Erythroblast (primary cell): ENCODE measurements around the gene NR4A3.
"Not testable (repeated sequence)": the region's sequence is repeated elsewhere in the genome, so short reads cannot be mapped to it uniquely, and the experiment has no call there.

ENCODE experiments used
- GATA1 ChIP-seq: IDR thresholded peaks from 2 replicates; pipeline ENCODE4 v1.6.1; 2011; ENCODE audit warnings: low read depth, mild to moderate bottlenecking, control low read depth, low read length, moderate library complexity
- POLR2A ChIP-seq: IDR thresholded peaks from 2 replicates; pipeline ENCODE4 v1.6.1; 2011; ENCODE audit warnings: mild to moderate bottlenecking, low read length

- not testable (repeated sequence) for TF ChIP-seq POLR2A, GATA1
Observed at GRCh38 chr9:99857576-99857975, 35.9 kb downstream of the NR4A3 start.
